Omental fat pad (tissue), 4 donors: Measurements from ENCODE around the gene RSPO3. TPM values are rescaled to one million over a fixed set of nuclear protein-coding genes. Genes with fewer than 3 reads are reported as not detected.

Experiments
- ATAC-seq: fragments of 150-250 bp; one replicate; pipeline ENCODE4 v1.9.1; 2016; ENCODE audit warnings: mild to moderate bottlenecking, moderate library complexity; ENCODE audit not compliant: low FRiP score
- DNase-seq: peaks from one replicate; pipeline ENCODE4 v3.0.0-alpha.2; 2019; ENCODE audit warnings: low spot score
- CTCF ChIP-seq, 3 donors: fragments of 450-650 bp; IDR thresholded peaks; one replicate each; pipeline ENCODE4 v1.5.1; 2016 to 2017; ENCODE audit warnings: antibody characterized with exemption in 3 of 3, mild to moderate bottlenecking in 3 of 3, moderate library complexity in 2 of 3
- total RNA-seq, 4 donors: library from RNA; depleted of rRNA; stranded (reverse); fragments of >200 nt; gene quantifications; one replicate each; pipeline ENCODE4 v1.1.0, GENCODE V29; 2016

The RSPO3 gene
- total RNA-seq, 4 donors from 2014 or later = 21.5 to 40.1 (median 30.3) TPM

GRCh38 chr6:127110712-127111111 lies 7.8 kb upstream of the RSPO3 start:
- no peak for ATAC-seq
- DNase-seq = no peak
- TF ChIP-seq CTCF (IDR thresholded peaks at IDR 0.05) = no peak

GRCh38 chr6:127111526-127111925 lies 6.9 kb upstream of the RSPO3 start:
- no peak for ATAC-seq
- DNase-seq = no peak
- TF ChIP-seq CTCF (IDR thresholded peaks at IDR 0.05) = no peak

- TF ChIP-seq CTCF (IDR thresholded peaks at IDR 0.05) = no peak
- ATAC-seq (no peak), DNase-seq (no peak)
Measured at GRCh38 chr6:127114214-127114760, 4.2 kb upstream of the RSPO3 start.

GRCh38 chr6:127115084-127115655 lies 3.3 kb upstream of the RSPO3 start:
- no peak for TF ChIP-seq CTCF (IDR thresholded peaks at IDR 0.05)
- DNase-seq (no peak), ATAC-seq (no peak)

GRCh38 chr6:127115746-127116145 lies 2.7 kb upstream of the RSPO3 start:
- ATAC-seq (no peak), DNase-seq (no peak)
- TF ChIP-seq CTCF (IDR thresholded peaks at IDR 0.05) = no peak

- TF ChIP-seq CTCF (IDR thresholded peaks at IDR 0.05) = no peak
- ATAC-seq (peak; percentile 23), DNase-seq (no peak)
Measured at GRCh38 chr6:127117979-127118297, 533 bp upstream of the RSPO3 start.
